Umbilical cord (tissue), 2 donors: ENCODE measurements around the gene APOA4. TPM values are rescaled to one million over a fixed set of nuclear protein-coding genes. Genes with fewer than 3 reads are reported as not detected.

Source experiments
- DNase-seq: peaks from one replicate; pipeline ENCODE4 v3.0.0-alpha.2; 2015; ENCODE audit warnings: low spot score
- total RNA-seq: library from RNA; depleted of rRNA; stranded (reverse); fragments of >200 nt; gene quantifications from one replicate; pipeline ENCODE4 v1.2.3, GENCODE V29; 2014; ENCODE audit warnings: low replicate concordance; ENCODE audit not compliant: insufficient read depth

The APOA4 gene
- total RNA-seq = 3.4 TPM

- no peak for DNase-seq
Measured at GRCh38 chr11:116823031-116823843, at the start of gene APOA4. Gene APOA4, minus strand, starts transcription at chr11:116823304. Its CDS starts 113 bp downstream, at chr11:116823191.

- DNase-seq = peak; percentile 8
Measured at GRCh38 chr11:116871248-116871647, 48.1 kb upstream of the APOA4 start.

- no peak for DNase-seq
Measured at GRCh38 chr11:116870054-116870453, 47.0 kb upstream of the APOA4 start.

- no peak for DNase-seq
Measured at GRCh38 chr11:116869610-116870009, 46.5 kb upstream of the APOA4 start.

GRCh38 chr11:116868066-116868465 is 45.0 kb upstream of the APOA4 start:
- DNase-seq = no peak

GRCh38 chr11:116867619-116868018 is 44.5 kb upstream of the APOA4 start:
- no peak for DNase-seq

- no peak for DNase-seq
Measured at GRCh38 chr11:116866804-116867455, 43.8 kb upstream of the APOA4 start.

- DNase-seq = peak; percentile 32
Measured at GRCh38 chr11:116865696-116866095, 42.6 kb upstream of the APOA4 start.

GRCh38 chr11:116864531-116864930 is 41.4 kb upstream of the APOA4 start:
- no peak for DNase-seq

GRCh38 chr11:116862951-116863350 is 39.8 kb upstream of the APOA4 start:
- DNase-seq = no peak

- no peak for DNase-seq
Measured at GRCh38 chr11:116862185-116862584, 39.1 kb upstream of the APOA4 start.

GRCh38 chr11:116861539-116861938 is 38.4 kb upstream of the APOA4 start:
- DNase-seq = no peak

- no peak for DNase-seq
Measured at GRCh38 chr11:116860303-116860702, 37.2 kb upstream of the APOA4 start.

- no peak for DNase-seq
Measured at GRCh38 chr11:116859175-116859574, 36.1 kb upstream of the APOA4 start.

GRCh38 chr11:116857936-116858335 is 34.8 kb upstream of the APOA4 start:
- DNase-seq = peak; percentile 35

GRCh38 chr11:116857316-116857715 is 34.2 kb upstream of the APOA4 start:
- DNase-seq = no peak

- no peak for DNase-seq
Measured at GRCh38 chr11:116856423-116856822, 33.3 kb upstream of the APOA4 start.

GRCh38 chr11:116855413-116855812 is 32.3 kb upstream of the APOA4 start:
- no peak for DNase-seq

- no peak for DNase-seq
Measured at GRCh38 chr11:116853461-116854073, 30.5 kb upstream of the APOA4 start.

GRCh38 chr11:116852261-116853031 is 29.3 kb upstream of the APOA4 start:
- peak; percentile 88 for DNase-seq

GRCh38 chr11:116851626-116852025 is 28.5 kb upstream of the APOA4 start:
- DNase-seq = no peak

- no peak for DNase-seq
Measured at GRCh38 chr11:116849486-116849885, 26.4 kb upstream of the APOA4 start.
